ENCODE data around the gene COG8. TPM values are rescaled to one million over a fixed set of nuclear protein-coding genes. Genes with fewer than 3 reads are reported as not detected.
"Not testable (repeated sequence)": the region's sequence is repeated elsewhere in the genome, so short reads cannot be mapped to it uniquely, and the experiment has no call there.

COG8 gene
- total RNA-seq, 4 donors from 2014 or later: 24.0 to 36.0 (median 30.1) TPM

DNA sequence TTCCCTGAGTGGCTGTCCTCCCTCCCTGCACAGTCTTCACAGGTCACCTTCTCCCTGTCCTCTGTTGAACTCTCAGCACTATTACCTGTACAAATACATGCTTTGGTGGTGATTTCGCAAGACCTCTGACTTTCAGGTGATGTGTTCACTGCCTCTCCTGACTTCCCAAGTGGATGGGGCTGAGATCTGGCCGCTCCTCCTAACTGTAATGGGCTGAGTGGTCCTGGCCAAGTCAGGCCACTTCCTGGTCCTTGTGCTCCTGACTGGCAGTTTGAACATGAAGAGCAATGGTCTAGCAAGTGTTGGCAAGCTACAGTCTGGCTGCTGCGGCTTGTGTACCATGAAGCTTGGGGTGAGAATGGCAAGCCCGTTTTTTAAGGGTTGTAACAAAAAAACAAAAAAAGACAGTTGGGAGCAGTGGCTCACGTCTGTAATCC is 23.9 kb upstream of the COG8 start:
- no peak overlapping the region for H3K4me3 ChIP-seq
- no peaks in the 10 kb centered on the region for H3K4me1 ChIP-seq
- no peak for DNase-seq
- TF ChIP-seq, protein P1, sequence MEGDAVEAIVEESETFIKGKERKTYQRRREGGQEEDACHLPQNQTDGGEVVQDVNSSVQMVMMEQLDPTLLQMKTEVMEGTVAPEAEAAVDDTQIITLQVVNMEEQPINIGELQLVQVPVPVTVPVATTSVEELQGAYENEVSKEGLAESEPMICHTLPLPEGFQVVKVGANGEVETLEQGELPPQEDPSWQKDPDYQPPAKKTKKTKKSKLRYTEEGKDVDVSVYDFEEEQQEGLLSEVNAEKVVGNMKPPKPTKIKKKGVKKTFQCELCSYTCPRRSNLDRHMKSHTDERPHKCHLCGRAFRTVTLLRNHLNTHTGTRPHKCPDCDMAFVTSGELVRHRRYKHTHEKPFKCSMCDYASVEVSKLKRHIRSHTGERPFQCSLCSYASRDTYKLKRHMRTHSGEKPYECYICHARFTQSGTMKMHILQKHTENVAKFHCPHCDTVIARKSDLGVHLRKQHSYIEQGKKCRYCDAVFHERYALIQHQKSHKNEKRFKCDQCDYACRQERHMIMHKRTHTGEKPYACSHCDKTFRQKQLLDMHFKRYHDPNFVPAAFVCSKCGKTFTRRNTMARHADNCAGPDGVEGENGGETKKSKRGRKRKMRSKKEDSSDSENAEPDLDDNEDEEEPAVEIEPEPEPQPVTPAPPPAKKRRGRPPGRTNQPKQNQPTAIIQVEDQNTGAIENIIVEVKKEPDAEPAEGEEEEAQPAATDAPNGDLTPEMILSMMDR (IDR thresholded peaks at IDR 0.05): no peak
- TF ChIP-seq POLR2A (IDR thresholded peaks at IDR 0.05): no peak
- H3K9me3 ChIP-seq: no peaks in the 10 kb centered on the region
- peaks cover 14 to 55% (median 32%) of the 10 kb centered on the region in 3 donors for H3K36me3 ChIP-seq
- WGBS, 2 donors: 86 to 94% methylated on average over 5 of the region's 5 CpGs
- no peaks in the 10 kb centered on the region for H3K27me3 ChIP-seq
- H3K27ac ChIP-seq: no peak overlapping the region
- intact Hi-C loops (cut with DNase I): no loop called here

DNA sequence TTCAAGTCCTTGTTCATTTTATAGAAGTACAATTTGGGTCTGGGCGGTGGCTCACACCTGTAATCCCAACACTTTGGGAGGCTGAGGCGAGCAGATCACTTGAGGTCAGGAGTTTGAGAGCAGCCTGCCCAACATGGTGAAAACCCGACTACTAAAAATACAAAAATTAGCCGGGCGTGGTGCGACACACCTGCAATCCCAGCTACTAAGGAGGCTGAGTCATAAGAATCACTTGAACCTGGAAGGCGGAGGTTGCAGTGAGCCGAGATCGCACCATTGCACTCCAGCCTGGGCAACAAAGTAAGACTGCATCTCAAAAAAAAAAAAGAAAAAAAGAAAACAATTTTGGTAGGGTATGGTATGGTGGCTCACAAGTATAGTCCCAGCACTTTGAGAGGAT is 20.7 kb upstream of the COG8 start:
- WGBS, 2 donors: 60 to 86% methylated on average over 9 of the region's 9 CpGs
- H3K36me3 ChIP-seq: peaks cover 19 to 23% (median 21%) of the 10 kb centered on the region in 3 donors
- DNase-seq; H3K4me1 ChIP-seq; intact Hi-C loops (cut with DNase I); H3K27me3 ChIP-seq; H3K27ac ChIP-seq; H3K4me3 ChIP-seq; H3K9me3 ChIP-seq: not testable (repeated sequence)

DNA sequence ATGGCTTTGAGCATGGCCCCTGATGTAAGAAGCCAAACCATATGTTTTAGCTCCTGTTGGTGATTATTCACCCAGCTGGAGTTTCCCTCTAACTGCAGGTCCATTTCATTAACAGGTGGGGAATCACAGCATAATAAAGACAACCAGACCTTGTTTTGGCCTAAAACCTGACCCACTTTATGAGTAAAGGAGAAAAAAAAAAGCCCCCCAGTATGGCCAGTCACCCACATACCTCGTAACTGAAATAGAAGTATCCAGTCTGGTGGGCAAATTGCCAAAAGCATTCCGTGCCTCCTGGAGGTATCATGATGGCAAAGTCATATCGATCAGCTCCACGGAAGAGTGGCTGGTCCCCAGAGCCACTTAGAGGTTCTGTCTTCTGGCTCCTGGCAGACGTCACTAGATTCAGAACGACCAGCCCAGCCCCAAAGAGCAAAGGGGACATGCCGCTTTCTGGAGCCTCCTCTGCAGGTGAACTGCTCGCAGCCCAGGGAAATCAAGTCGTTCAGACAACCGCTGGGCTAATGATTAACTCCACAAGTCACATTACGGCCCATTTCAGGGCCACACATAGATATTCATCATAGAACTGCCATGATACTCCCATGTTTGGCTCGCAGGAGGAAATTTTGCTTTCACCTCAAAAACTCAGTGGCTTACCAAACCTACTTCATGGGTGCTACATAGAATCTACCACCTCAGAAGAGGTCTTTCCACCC is 12.1 kb upstream of the COG8 start, which contains the start of gene TMED6:
Gene TMED6, minus strand, starts transcription at position 478 of the 719 bp plus-strand sequence. Its CDS starts 33 bp downstream, at position 445.
- TF ChIP-seq, protein P1 (IDR thresholded peaks at IDR 0.05): no peak
- TF ChIP-seq POLR2A (IDR thresholded peaks at IDR 0.05): no peak
- 83 to 89% methylated on average over 12 of the region's 12 CpGs for WGBS, 2 donors
- Histone ChIP-seq H3K4me3 (no peak within 1 kb of the TSS), H3K27ac (no peak within 1 kb of the TSS), H3K36me3 (peaks cover 6 to 52% (median 7%) of the 10 kb centered on the region in 3 donors), H3K9me3 (no peaks in the 10 kb centered on the region), H3K27me3 (no peaks in the 10 kb centered on the region), H3K4me1 (no peaks in the 10 kb centered on the region)
- intact Hi-C loops (cut with DNase I): no loop called here
- DNase-seq: no peak

DNA sequence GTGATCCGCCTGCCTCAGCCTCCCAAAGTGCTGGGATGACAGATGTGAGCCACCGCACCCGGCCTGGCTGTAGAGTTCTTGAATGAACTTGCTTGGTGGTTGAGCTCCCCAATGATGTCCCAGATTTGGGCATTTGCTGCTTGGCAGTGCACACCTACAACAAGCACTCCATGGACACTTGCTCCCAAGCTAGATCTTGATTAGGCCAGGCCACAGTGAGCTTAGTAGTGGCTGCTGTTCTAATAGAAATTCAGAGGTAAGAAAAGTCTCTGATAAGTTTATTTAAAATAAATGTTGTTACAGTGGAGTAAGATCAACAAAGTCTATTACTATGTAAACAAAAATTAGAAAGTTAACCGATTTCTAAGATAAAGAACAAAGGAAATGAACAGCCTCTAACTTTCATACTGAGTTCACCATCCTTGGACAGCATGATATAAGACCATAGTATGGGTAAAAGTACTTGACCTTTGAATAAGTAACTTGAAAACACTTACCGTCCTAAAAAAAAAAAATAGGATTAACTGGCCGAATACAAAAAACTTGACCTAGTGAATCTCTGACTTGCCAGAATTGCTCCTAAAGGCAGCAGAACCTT is 11.3 kb upstream of the COG8 start:
- no peak for TF ChIP-seq POLR2A (IDR thresholded peaks at IDR 0.05)
- TF ChIP-seq, protein P1 (IDR thresholded peaks at IDR 0.05): no peak
- WGBS, 2 donors: 67 to 80% methylated on average over 3 to 6 of the region's 6 CpGs
- intact Hi-C loops (cut with DNase I): no loop called here
- Histone ChIP-seq H3K27me3 (no peaks in the 10 kb centered on the region), H3K9me3 (no peaks in the 10 kb centered on the region), H3K36me3 (peaks cover 0 to 52% (median 3%) of the 10 kb centered on the region in 3 donors), H3K4me1 (no peaks in the 10 kb centered on the region), H3K27ac (no peak overlapping the region), H3K4me3 (no peak overlapping the region)
- DNase-seq: no peak

DNA sequence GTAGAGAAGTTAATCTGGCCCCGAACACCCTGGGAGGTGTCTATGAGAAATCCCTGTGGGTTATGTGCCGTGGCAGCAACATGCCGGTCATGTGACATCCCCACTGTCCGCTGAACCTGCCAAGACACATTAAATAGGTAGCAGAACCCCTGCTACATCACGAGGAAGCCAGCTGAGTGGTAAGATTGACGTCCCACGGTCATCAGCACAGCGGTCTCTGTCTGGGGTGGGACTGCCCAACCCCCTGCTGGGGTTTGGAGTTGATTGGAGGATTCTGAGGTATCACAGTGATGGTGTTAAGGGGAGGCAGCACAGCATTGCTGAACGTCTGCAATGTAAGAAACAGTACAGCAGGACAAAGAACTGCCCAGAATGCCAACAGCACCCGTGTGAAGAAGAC is 10.2 kb upstream of the COG8 start:
- Histone ChIP-seq H3K27ac (no peak overlapping the region), H3K9me3 (no peaks in the 10 kb centered on the region), H3K4me1 (no peaks in the 10 kb centered on the region), H3K36me3 (peaks cover 0 to 60% (median 0%) of the 10 kb centered on the region in 3 donors), H3K4me3 (no peak overlapping the region), H3K27me3 (no peaks in the 10 kb centered on the region)
- no peak for DNase-seq
- intact Hi-C loops (cut with DNase I): no loop called here
- WGBS, 2 donors: 90 to 96% methylated on average over 4 to 5 of the region's 10 CpGs
- TF ChIP-seq, protein P1 (IDR thresholded peaks at IDR 0.05): no peak
- TF ChIP-seq POLR2A (IDR thresholded peaks at IDR 0.05): no peak
